ENCODE measurements around the gene NDUFS3. TPM values are rescaled to one million over a fixed set of nuclear protein-coding genes. Genes with fewer than 3 reads are reported as not detected.
A peak's percentile ranks its signal among the peaks of the same experiment; 100 is the strongest.
"Not testable (repeated sequence)": the region's sequence is repeated elsewhere in the genome, so short reads cannot be mapped to it uniquely, and the experiment has no call there.

The NDUFS3 gene
- 52.5 and 80.8 TPM in 2 replicates for total RNA-seq (2014; rRNA removed; shearing (Covaris generic))
- 74.4 and 84.6 TPM in 2 replicates for polyA plus RNA-seq (2016; fragmentation: Nextera tagmentation; extraction: Ambion mirVana)

- no peaks in the 10 kb centered on the region for H3K9me2 ChIP-seq (ENCODE audit: insufficient read depth)
- 1% methylated on average over 61 to 72 of the region's 72 CpGs for WGBS, 2 experiments (ENCODE audit: low coverage in 1 of 2, low lambda C conversion rate in 2 of 2, missing lambda C conversion rate in 2 of 2)
- H3K4me2 ChIP-seq (ENCODE audit: unreplicated experiment), result peak within 1 kb of the TSS; percentile 98
- peak within 1 kb of the TSS; percentile 60 for H3K27ac ChIP-seq
- peaks cover 11% of the 10 kb centered on the region for H3K4me1 ChIP-seq (ENCODE audit: insufficient read depth)
- H3F3A ChIP-seq (ENCODE audit: insufficient read depth), result no peaks in the 10 kb centered on the region
- in situ Hi-C loops (cut with MboI), result no loop called here
- H3K4me3 ChIP-seq, result peak within 1 kb of the TSS; percentile 94
- H3K79me2 ChIP-seq (ENCODE audit: insufficient read depth), result peaks cover 77% of the 10 kb centered on the region
- DNase-seq, result peak; percentile 94
- peak within 1 kb of the TSS; percentile 91 for H3K9ac ChIP-seq
- no peaks in the 10 kb centered on the region for H4K20me1 ChIP-seq (ENCODE audit: insufficient read depth)
- peaks cover 33% of the 10 kb centered on the region for H3K36me3 ChIP-seq (ENCODE audit: low read depth)
- H2AFZ ChIP-seq, result peak within 1 kb of the TSS; percentile 85
- no peak for TF ChIP-seq EZH2phosphoT487 (IDR thresholded peaks at IDR 0.05; ENCODE audit: insufficient read depth, low read depth)
- TF ChIP-seq EZH2 (IDR thresholded peaks at IDR 0.05; ENCODE audit: insufficient read depth, poor library complexity, severe bottlenecking), result no peak
- no peaks in the 10 kb centered on the region for H3K9me3 ChIP-seq (ENCODE audit: low read depth)
- H3K27me3 ChIP-seq (replicated peaks; ENCODE audit: insufficient read depth), result no peaks in the 10 kb centered on the region
Measured at GRCh38 chr11:47578524-47579494, at the start of gene NDUFS3, which contains the start of gene KBTBD4. Gene NDUFS3 (plus strand): TSS chr11:47579074. CDS start chr11:47579092, 18 bp downstream. Gene KBTBD4 (minus strand): TSS chr11:47578970. CDS start chr11:47578951, 19 bp downstream.

- no peaks in the 10 kb centered on the region for H3K27me3 ChIP-seq (replicated peaks; ENCODE audit: insufficient read depth)
- WGBS, 2 experiments (ENCODE audit: low coverage in 1 of 2, low lambda C conversion rate in 2 of 2, missing lambda C conversion rate in 2 of 2), result 98 to 99% methylated on average over 4 of the region's 4 CpGs
- no peak overlapping the region for H3K4me3 ChIP-seq
- H3K9ac ChIP-seq, result no peak overlapping the region
- H3K4me1 ChIP-seq (ENCODE audit: insufficient read depth), result peaks cover 21% of the 10 kb centered on the region
- H3K36me3 ChIP-seq (ENCODE audit: low read depth), result peaks cover 2% of the 10 kb centered on the region
- DNase-seq, result no peak
- H4K20me1 ChIP-seq (ENCODE audit: insufficient read depth), result peaks cover 21% of the 10 kb centered on the region; the same call in 1 of the 2 replicates
- no peaks in the 10 kb centered on the region for H3K9me2 ChIP-seq (ENCODE audit: insufficient read depth)
- peaks cover 100% of the 10 kb centered on the region for H3K79me2 ChIP-seq (ENCODE audit: insufficient read depth)
- TF ChIP-seq EZH2 (IDR thresholded peaks at IDR 0.05; ENCODE audit: insufficient read depth, poor library complexity, severe bottlenecking) (no peak), EZH2phosphoT487 (IDR thresholded peaks at IDR 0.05; ENCODE audit: insufficient read depth, low read depth) (no peak)
- in situ Hi-C loops (cut with MboI), result no loop called here
- no peak overlapping the region for H3K27ac ChIP-seq
- no peak overlapping the region for H2AFZ ChIP-seq
- H3K4me2 ChIP-seq (ENCODE audit: unreplicated experiment), result no peak overlapping the region
- H3F3A ChIP-seq (ENCODE audit: insufficient read depth), result 0 out of 2 replicates have a peak, but pooled peaks cover 14% of the 10 kb centered on the region
- no peaks in the 10 kb centered on the region for H3K9me3 ChIP-seq (ENCODE audit: low read depth)
Measured at GRCh38 chr11:47529951-47530350, 48.9 kb upstream of the NDUFS3 start.

DNA sequence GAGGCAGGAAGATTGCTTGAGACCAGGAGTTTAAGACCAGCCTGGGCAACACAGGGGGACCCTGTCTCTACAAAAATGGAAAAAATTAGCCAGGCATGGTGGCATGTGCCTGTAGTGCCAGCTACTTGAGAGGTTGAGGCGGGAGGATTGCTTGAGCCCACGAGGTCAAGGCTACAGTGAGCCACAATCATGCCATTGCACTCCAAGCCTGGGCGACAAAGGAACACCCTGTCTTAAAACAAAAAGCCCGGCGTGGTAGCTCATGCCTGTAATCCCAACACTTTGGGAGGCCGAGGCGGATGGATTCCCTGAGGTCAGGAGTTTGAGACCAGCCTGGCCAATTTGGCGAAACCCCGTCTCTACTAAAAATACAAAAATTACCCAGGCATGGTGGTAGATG, 48.2 kb upstream of the NDUFS3 start:
- H2AFZ ChIP-seq; H3K27ac ChIP-seq; H3K4me3 ChIP-seq; in situ Hi-C loops (cut with MboI); H3K27me3 ChIP-seq (replicated peaks; ENCODE audit: insufficient read depth); H3K9me3 ChIP-seq (ENCODE audit: low read depth); H3K9me2 ChIP-seq (ENCODE audit: insufficient read depth); H3K4me2 ChIP-seq (ENCODE audit: unreplicated experiment); H3F3A ChIP-seq (ENCODE audit: insufficient read depth); DNase-seq; H3K36me3 ChIP-seq (ENCODE audit: low read depth); H3K9ac ChIP-seq: not testable (repeated sequence)
- H3K4me1 ChIP-seq (ENCODE audit: insufficient read depth), result peaks cover 19% of the 10 kb centered on the region
- 86 to 88% methylated on average over 9 of the region's 9 CpGs for WGBS, 2 experiments (ENCODE audit: low coverage in 1 of 2, low lambda C conversion rate in 2 of 2, missing lambda C conversion rate in 2 of 2)
- H3K79me2 ChIP-seq (ENCODE audit: insufficient read depth), result peaks cover 100% of the 10 kb centered on the region
- H4K20me1 ChIP-seq (ENCODE audit: insufficient read depth), result peaks cover 17% of the 10 kb centered on the region; the same call in 1 of the 2 replicates

DNA sequence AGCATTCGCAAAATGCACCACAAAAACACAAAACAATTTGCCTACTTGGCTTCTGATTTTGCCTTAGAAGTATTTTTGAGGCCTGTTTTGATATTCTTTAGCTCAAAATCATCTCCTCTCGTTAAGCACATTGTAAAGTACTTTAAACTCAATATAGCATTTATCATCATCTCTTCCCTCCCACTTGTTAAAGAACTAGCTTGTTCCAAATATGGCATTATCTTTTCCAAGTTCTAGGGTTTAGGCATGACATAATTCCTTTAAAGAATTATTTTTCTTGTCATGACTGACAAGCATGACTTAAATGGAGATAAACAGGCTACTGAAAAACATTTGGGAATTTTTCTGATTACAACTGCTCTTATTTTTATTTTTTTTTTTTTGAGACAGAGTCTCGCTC, 47.2 kb upstream of the NDUFS3 start:
- Histone ChIP-seq H3K4me1 (ENCODE audit: insufficient read depth) (peaks cover 19% of the 10 kb centered on the region), H3K4me3 (no peak overlapping the region), H3K27ac (no peak overlapping the region), H3K79me2 (ENCODE audit: insufficient read depth) (peaks cover 100% of the 10 kb centered on the region), H3F3A (ENCODE audit: insufficient read depth) (no peaks in the 10 kb centered on the region), H3K9ac (no peak overlapping the region), H3K4me2 (ENCODE audit: unreplicated experiment) (no peak overlapping the region), H3K9me3 (ENCODE audit: low read depth) (no peaks in the 10 kb centered on the region), H2AFZ (no peak overlapping the region), H3K36me3 (ENCODE audit: low read depth) (peaks cover 6% of the 10 kb centered on the region), H3K9me2 (ENCODE audit: insufficient read depth) (no peaks in the 10 kb centered on the region), H4K20me1 (ENCODE audit: insufficient read depth) (peaks cover 17% of the 10 kb centered on the region; the same call in 1 of the 2 replicates), H3K27me3 (replicated peaks; ENCODE audit: insufficient read depth) (no peaks in the 10 kb centered on the region)
- in situ Hi-C loops (cut with MboI), result no loop called here
- TF ChIP-seq EZH2phosphoT487 (IDR thresholded peaks at IDR 0.05; ENCODE audit: insufficient read depth, low read depth) (no peak), EZH2 (IDR thresholded peaks at IDR 0.05; ENCODE audit: insufficient read depth, poor library complexity, severe bottlenecking) (no peak)
- WGBS, 2 experiments (ENCODE audit: low coverage in 1 of 2, low lambda C conversion rate in 2 of 2, missing lambda C conversion rate in 2 of 2), result 68 to 72% methylated on average over 3 of the region's 3 CpGs
- DNase-seq, result no peak

All from GM23248 (cell line).